ENCODE results near the gene EDEM3.

GRCh38 chr1:184791550-184791900, 36.9 kb upstream of the EDEM3 start:
- TF ChIP-seq POLR2A (IDR thresholded peaks at IDR 0.05) (no peak), CTCF (IDR thresholded peaks at IDR 0.05) (no peak)
